Immature natural killer cell (primary cell): ENCODE results near the gene C15orf62. TPM values are rescaled to one million over a fixed set of nuclear protein-coding genes. Genes with fewer than 3 reads are reported as not detected.

ENCODE experiments used
- DNase-seq, 3 donors: peaks; one replicate each; pipeline ENCODE4 v3.0.0; 2022; ENCODE audit warnings: mixed read lengths in 1 of 3
- H3K27ac Mint-ChIP-seq, 6 donors: one replicate each; pipeline ENCODE4 v1.8.0; 2020; ENCODE audit warnings: mixed read lengths in 6 of 6, mild to moderate bottlenecking in 5 of 6, inconsistent platforms in 4 of 6, moderate library complexity in 3 of 6
- H3K27me3 Mint-ChIP-seq, 3 donors: one replicate each; pipeline ENCODE4 v1.8.0; 2020 to 2021; ENCODE audit warnings: low read depth in 3 of 3, mild to moderate bottlenecking in 3 of 3, mixed read lengths in 3 of 3, moderate library complexity in 3 of 3, inconsistent platforms in 1 of 3
- H3K36me3 Mint-ChIP-seq, 3 donors: one replicate each; pipeline ENCODE4 v1.8.0; 2020; ENCODE audit warnings: mixed read lengths in 3 of 3, inconsistent platforms in 2 of 3, mild to moderate bottlenecking in 2 of 3
- H3K4me1 Mint-ChIP-seq, 2 donors: one replicate each; pipeline ENCODE4 v1.8.0; 2020; ENCODE audit warnings: inconsistent platforms in 2 of 2, mild to moderate bottlenecking in 2 of 2, mixed read lengths in 2 of 2, moderate library complexity in 1 of 2
- H3K4me3 Mint-ChIP-seq, 5 donors: one replicate each; pipeline ENCODE4 v1.8.0; 2020; ENCODE audit warnings: mild to moderate bottlenecking in 5 of 5, mixed read lengths in 5 of 5, inconsistent platforms in 3 of 5, moderate library complexity in 3 of 5
- H3K9me3 Mint-ChIP-seq, 6 donors: one replicate each; pipeline ENCODE4 v1.8.0; 2020; ENCODE audit warnings: mild to moderate bottlenecking in 6 of 6, mixed read lengths in 6 of 6, inconsistent platforms in 4 of 6, moderate library complexity in 3 of 6
- polyA plus RNA-seq, 3 donors: library from polyadenylated mRNA; unstranded; fragments of 300-500 nt; fragmentation: Illumina TruSeq; gene quantifications; one replicate each; pipeline ENCODE4 v1.2.3, GENCODE V29; 2021

The C15orf62 gene
- polyA plus RNA-seq, 3 donors from 2014 or later = 0.08 to 0.12 TPM; not detected in 1

- Mint-ChIP-seq H3K9me3 (no peaks in the 10 kb centered on the region), H3K27ac (peak overlapping the region; percentile 88 to 99 (median 98)), H3K36me3 (peaks cover 4 to 46% (median 18%) of the 10 kb centered on the region in 3 donors), H3K4me1 (peaks cover 74 to 87% of the 10 kb centered on the region in 2 donors), H3K27me3 (peaks cover 3 to 14% (median 10%) of the 10 kb centered on the region in 3 donors), H3K4me3 (peak overlapping the region in 4 of 5 donors; percentile 72 to 85 (median 78))
- DNase-seq = no peak
Observed at GRCh38 chr15:40746916-40747418, 22.8 kb upstream of the C15orf62 start.

- Mint-ChIP-seq H3K4me3 (no peak overlapping the region), H3K36me3 (peaks cover 4 to 48% (median 26%) of the 10 kb centered on the region in 3 donors)
Observed at GRCh38 chr15:40747685-40748631, 21.8 kb upstream of the C15orf62 start.

GRCh38 chr15:40749151-40749630, 20.6 kb upstream of the C15orf62 start:
- Mint-ChIP-seq H3K9me3 (no peaks in the 10 kb centered on the region), H3K4me3 (no peak overlapping the region), H3K4me1 (peaks cover 76 to 88% of the 10 kb centered on the region in 2 donors), H3K27me3 (peaks cover 8 to 13% (median 12%) of the 10 kb centered on the region in 3 donors), H3K36me3 (peaks cover 4 to 48% (median 20%) of the 10 kb centered on the region in 3 donors), H3K27ac (peak overlapping the region in 2 of 6 donors; percentile 9 to 37)
- DNase-seq = no peak

More at GRCh38 chr15:40747685-40748631, 21.8 kb upstream of the C15orf62 start:
- H3K27ac Mint-ChIP-seq = peak overlapping the region; percentile 60 to 99 (median 98)
- H3K9me3 Mint-ChIP-seq = no peaks in the 10 kb centered on the region
- H3K4me1 Mint-ChIP-seq = peaks cover 76 to 88% of the 10 kb centered on the region in 2 donors
- no peak for DNase-seq
- peaks cover 3 to 12% (median 7%) of the 10 kb centered on the region in 3 donors for H3K27me3 Mint-ChIP-seq

- peaks cover 4 to 44% (median 19%) of the 10 kb centered on the region in 3 donors for H3K36me3 Mint-ChIP-seq
- no peak for DNase-seq
- H3K4me3 Mint-ChIP-seq = no peak overlapping the region
- peaks cover 68 to 80% of the 10 kb centered on the region in 2 donors for H3K4me1 Mint-ChIP-seq
- peak overlapping the region in 3 of 6 donors; percentile 28 to 61 (median 39) for H3K27ac Mint-ChIP-seq
- peaks cover 7 to 13% (median 10%) of the 10 kb centered on the region in 3 donors for H3K27me3 Mint-ChIP-seq
- no peaks in the 10 kb centered on the region for H3K9me3 Mint-ChIP-seq
Observed at GRCh38 chr15:40750885-40751284, 18.9 kb upstream of the C15orf62 start.

DNA sequence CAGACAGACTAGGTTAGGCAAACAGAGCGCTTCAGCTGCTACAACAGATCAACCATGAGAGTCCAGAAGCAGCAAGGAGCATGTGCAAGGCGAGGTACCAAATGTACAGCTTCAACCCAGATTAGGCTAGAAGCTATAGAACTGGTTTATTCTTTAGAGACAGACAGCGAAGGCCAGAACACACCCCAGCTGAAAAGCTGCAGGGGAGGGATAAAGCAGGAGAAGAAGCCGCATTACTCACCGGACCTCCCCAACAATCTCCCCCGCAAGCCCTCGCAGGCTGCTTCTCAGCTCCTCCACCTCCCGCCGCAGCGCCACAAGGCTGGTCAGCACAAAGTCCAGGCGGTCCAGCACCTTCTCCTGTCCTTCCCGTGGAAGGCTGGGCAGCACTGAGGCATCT, 18.0 kb upstream of the C15orf62 start:
- Mint-ChIP-seq H3K9me3 (no peaks in the 10 kb centered on the region), H3K27ac (peak overlapping the region in 4 of 6 donors; percentile 22 to 93 (median 92)), H3K27me3 (peaks cover 7 to 13% (median 11%) of the 10 kb centered on the region in 3 donors), H3K4me3 (peak overlapping the region in 4 of 5 donors; percentile 20 to 92 (median 45)), H3K4me1 (peaks cover 61 to 72% of the 10 kb centered on the region in 2 donors), H3K36me3 (peaks cover 4 to 44% (median 19%) of the 10 kb centered on the region in 3 donors)
- DNase-seq = no peak

- DNase-seq = peak in 1 of 3 donors; percentile 27
- Mint-ChIP-seq H3K4me1 (peaks cover 45 to 53% of the 10 kb centered on the region in 2 donors), H3K36me3 (peaks cover 3 to 33% (median 12%) of the 10 kb centered on the region in 3 donors), H3K27me3 (peaks cover 7 to 13% (median 11%) of the 10 kb centered on the region in 3 donors), H3K9me3 (no peaks in the 10 kb centered on the region), H3K4me3 (peak overlapping the region; percentile 82 to 94 (median 92)), H3K27ac (peak overlapping the region; percentile 88 to 98 (median 91))
Observed at GRCh38 chr15:40754574-40754882, 15.3 kb upstream of the C15orf62 start.

DNA sequence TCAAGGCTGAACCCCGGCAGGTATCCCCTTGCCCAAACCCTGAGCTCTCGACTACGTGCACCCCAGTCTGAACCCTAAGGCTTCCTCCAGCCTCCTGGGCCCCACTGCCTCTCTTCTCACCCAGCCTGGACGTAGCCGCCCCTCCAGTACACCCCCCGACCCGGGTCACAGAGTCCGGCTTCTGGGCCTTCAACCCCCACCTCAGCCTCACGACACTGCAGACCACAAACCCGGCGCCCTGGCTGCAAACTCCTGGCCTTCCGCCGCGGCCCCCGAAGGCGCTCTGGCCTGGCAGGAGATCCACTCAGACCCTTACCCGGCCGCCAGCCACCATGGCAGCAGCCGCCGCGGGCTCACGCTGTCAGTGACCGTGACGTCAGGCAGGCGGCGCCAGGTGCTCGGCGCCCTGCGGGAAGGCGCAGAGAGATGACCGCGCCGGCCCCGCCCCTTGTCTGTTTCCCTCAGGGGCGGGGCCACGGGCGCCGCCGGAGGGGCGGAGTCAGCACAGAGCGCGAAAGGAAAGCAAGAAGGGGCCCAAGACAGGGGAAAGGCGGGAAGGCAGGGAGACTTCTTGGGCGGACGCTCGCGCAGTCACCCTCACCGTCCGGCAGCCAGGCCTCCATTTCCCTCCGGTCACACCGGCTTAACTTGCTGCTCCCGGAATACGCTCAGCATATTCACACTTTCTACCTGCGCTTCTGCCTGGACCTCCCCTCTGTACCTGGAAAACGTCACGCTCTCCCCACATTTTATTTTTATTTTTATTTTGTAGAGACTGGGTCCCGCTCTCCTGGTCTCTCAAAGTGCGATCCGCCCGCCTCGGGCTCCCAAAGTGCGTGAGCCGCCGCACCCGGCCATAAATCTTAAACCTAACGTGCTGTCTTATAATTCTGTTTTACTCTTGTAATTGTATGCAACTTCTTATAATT, 14.6 kb upstream of the C15orf62 start, which contains the start of gene RMDN3:
RMDN3 (minus strand) TSS at position 372 of the 929 bp plus-strand sequence. CDS start 471 bp downstream, outside the sequence.
- DNase-seq = peak; percentile 92 to 94 (median 93)
- Mint-ChIP-seq H3K36me3 (peaks cover 0 to 29% (median 12%) of the 10 kb centered on the region in 3 donors), H3K27me3 (peaks cover 7 to 13% (median 11%) of the 10 kb centered on the region in 3 donors), H3K4me3 (peak within 1 kb of the TSS; percentile 82 to 94 (median 92)), H3K4me1 (peaks cover 44 to 49% of the 10 kb centered on the region in 2 donors), H3K27ac (peak within 1 kb of the TSS; percentile 88 to 98 (median 91)), H3K9me3 (no peaks in the 10 kb centered on the region)

DNA sequence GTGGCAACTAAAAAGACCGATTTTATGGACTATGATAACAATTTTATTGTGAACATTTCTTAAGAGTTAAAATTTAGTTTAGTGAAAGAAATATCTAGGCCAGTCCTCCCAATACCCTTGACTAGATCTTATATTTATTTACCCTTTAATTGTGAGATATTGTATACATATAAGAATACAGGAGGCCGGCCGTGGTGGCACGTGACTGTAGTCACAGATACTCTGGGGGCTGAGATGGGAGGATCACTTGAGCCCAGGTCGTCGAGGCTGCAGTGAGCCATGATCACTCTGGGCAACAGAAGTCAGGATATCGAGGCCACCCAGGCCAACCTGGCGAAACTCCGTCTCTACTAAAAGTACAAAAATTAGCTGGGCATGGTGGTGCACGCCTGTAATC, 14.0 kb upstream of the C15orf62 start:
- Mint-ChIP-seq H3K27ac (peak overlapping the region; percentile 88 to 98 (median 91)), H3K4me1 (peaks cover 43 to 44% of the 10 kb centered on the region in 2 donors), H3K9me3 (no peaks in the 10 kb centered on the region), H3K4me3 (peak overlapping the region; percentile 82 to 94 (median 92)), H3K36me3 (peaks cover 0 to 24% (median 12%) of the 10 kb centered on the region in 3 donors), H3K27me3 (peaks cover 7 to 14% (median 11%) of the 10 kb centered on the region in 3 donors)
- DNase-seq = no peak

DNA sequence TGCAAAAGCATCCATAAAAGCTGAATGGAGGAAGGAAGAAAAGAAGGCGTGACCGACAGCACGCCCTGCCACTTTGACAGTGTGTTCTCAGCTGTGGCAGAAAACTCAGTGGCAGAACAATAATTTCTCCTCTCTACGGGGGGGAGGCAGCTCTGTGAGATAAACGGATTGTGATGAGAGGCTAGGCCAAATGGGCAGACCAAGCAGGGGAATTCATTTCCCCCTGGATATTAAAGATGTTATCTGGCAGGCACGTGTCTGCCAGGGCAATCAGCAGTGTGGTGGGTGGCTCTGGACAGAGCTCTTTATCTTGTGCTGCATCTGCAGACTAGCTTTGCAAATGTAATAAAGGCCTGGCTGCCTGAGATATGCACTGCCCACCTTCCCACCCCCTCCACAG, 12.8 kb upstream of the C15orf62 start:
- Mint-ChIP-seq H3K4me1 (peaks cover 32% of the 10 kb centered on the region in 2 donors), H3K36me3 (peaks cover 0 to 14% (median 9%) of the 10 kb centered on the region in 3 donors), H3K27me3 (peaks cover 7 to 14% (median 11%) of the 10 kb centered on the region in 3 donors), H3K9me3 (no peaks in the 10 kb centered on the region), H3K27ac (peak overlapping the region in 5 of 6 donors; percentile 12 to 90 (median 16)), H3K4me3 (peak overlapping the region; percentile 6 to 62 (median 52))
- DNase-seq = no peak

- H3K27ac Mint-ChIP-seq = no peak overlapping the region
Observed at GRCh38 chr15:40759961-40760360, 9.8 kb upstream of the C15orf62 start.

GRCh38 chr15:40762919-40763800, 6.6 kb upstream of the C15orf62 start:
- no peaks in the 10 kb centered on the region for H3K9me3 Mint-ChIP-seq
- H3K27ac Mint-ChIP-seq = peak overlapping the region; percentile 66 to 95 (median 85)
- H3K36me3 Mint-ChIP-seq = no peaks in the 10 kb centered on the region
- H3K4me3 Mint-ChIP-seq = peak overlapping the region; percentile 80 to 91 (median 82)
- DNase-seq = peak in 2 of 3 donors; percentile 18 to 19
- H3K4me1 Mint-ChIP-seq = peaks cover 29 to 38% of the 10 kb centered on the region in 2 donors
- H3K27me3 Mint-ChIP-seq = peaks cover under 1 to 10% (median 2%) of the 10 kb centered on the region in 3 donors

More at GRCh38 chr15:40759961-40760360, 9.8 kb upstream of the C15orf62 start:
- Mint-ChIP-seq H3K4me1 (peaks cover 22 to 29% of the 10 kb centered on the region in 2 donors), H3K4me3 (no peak overlapping the region), H3K9me3 (no peaks in the 10 kb centered on the region), H3K27me3 (peaks cover 0 to 7% (median 6%) of the 10 kb centered on the region in 3 donors), H3K36me3 (no peaks in the 10 kb centered on the region)
- DNase-seq = no peak
